WTC11 (cell line): ENCODE results near the gene HSP90AB1. TPM values are rescaled to one million over a fixed set of nuclear protein-coding genes. Genes with fewer than 3 reads are reported as not detected.

ENCODE experiments used
- ARID4B ChIP-seq: sonication (generic); formaldehyde crosslinking; IDR thresholded peaks from 2 replicates; pipeline ENCODE4 v1.8.0; 2023; ENCODE audit warnings: missing genetic modification reagents, mild to moderate bottlenecking, borderline replicate concordance
- ATF6 ChIP-seq: sonication (generic); formaldehyde crosslinking; IDR thresholded peaks from 2 replicates; pipeline ENCODE4 v1.8.1; 2023; ENCODE audit warnings: mild to moderate bottlenecking, missing genetic modification reagents
- CTCF ChIP-seq: fragments of 200-600 bp; IDR thresholded peaks from 2 replicates; pipeline ENCODE4 v1.8.0; 2022; ENCODE audit warnings: antibody characterized with exemption
- E2F5 ChIP-seq: sonication (generic); formaldehyde crosslinking; IDR thresholded peaks from 2 replicates; pipeline ENCODE4 v1.8.1; 2022; ENCODE audit warnings: mild to moderate bottlenecking, moderate library complexity, missing genetic modification reagents
- ELF4 ChIP-seq: sonication (generic); formaldehyde crosslinking; IDR thresholded peaks from 2 replicates; pipeline ENCODE4 v1.8.1; 2022; ENCODE audit warnings: low read depth, mild to moderate bottlenecking, moderate library complexity, missing genetic modification reagents
- EMX1 ChIP-seq: fragments of 250-450 bp; sonication (Bioruptor Pico); IDR thresholded peaks from 2 replicates; pipeline ENCODE4 v1.8.0; 2021; ENCODE audit warnings: mild to moderate bottlenecking
- FOXK1 ChIP-seq: sonication (generic); formaldehyde crosslinking; IDR thresholded peaks from 2 replicates; pipeline ENCODE4 v1.8.0; 2022; ENCODE audit warnings: mild to moderate bottlenecking, moderate library complexity, missing genetic modification reagents
- GTF2I ChIP-seq: fragments of 250-450 bp; sonication (Bioruptor Pico); conservative IDR thresholded peaks from 2 replicates; pipeline ENCODE4 v1.4.0; 2021; ENCODE audit warnings: mild to moderate bottlenecking
- HMGXB4 ChIP-seq: sonication (generic); formaldehyde crosslinking; IDR thresholded peaks from 2 replicates; pipeline ENCODE4 v1.8.1; 2023; ENCODE audit warnings: mild to moderate bottlenecking, moderate library complexity, missing genetic modification reagents
- IRF2 ChIP-seq: sonication (generic); formaldehyde crosslinking; IDR thresholded peaks from 2 replicates; pipeline ENCODE4 v1.8.0; 2022; ENCODE audit warnings: low read depth, missing genetic modification reagents, borderline replicate concordance
- NFATC4 ChIP-seq: fragments of 250-450 bp; sonication (Bioruptor Pico); IDR thresholded peaks from 2 replicates; pipeline ENCODE4 v1.9.0; 2021; ENCODE audit warnings: mild to moderate bottlenecking
- NFE2L1 ChIP-seq: sonication (generic); formaldehyde crosslinking; IDR thresholded peaks from 2 replicates; pipeline ENCODE4 v1.8.1; 2023; ENCODE audit warnings: missing genetic modification reagents
- NFYB ChIP-seq: sonication (generic); formaldehyde crosslinking; conservative IDR thresholded peaks from 2 replicates; pipeline ENCODE4 v1.8.0; 2022; ENCODE audit warnings: low read depth, missing genetic modification reagents
- NR1H2 ChIP-seq: sonication (generic); formaldehyde crosslinking; IDR thresholded peaks from 2 replicates; pipeline ENCODE4 v1.9.0; 2021; ENCODE audit warnings: mild to moderate bottlenecking, moderate library complexity, missing genetic modification reagents
- NR2C2 ChIP-seq: sonication (generic); formaldehyde crosslinking; IDR thresholded peaks from 2 replicates; pipeline ENCODE4 v1.8.0; 2022; ENCODE audit warnings: mild to moderate bottlenecking, missing genetic modification reagents
- NR3C1 ChIP-seq: sonication (generic); formaldehyde crosslinking; conservative IDR thresholded peaks from 2 replicates; pipeline ENCODE4 v1.8.1; 2023; ENCODE audit warnings: low read depth, mild to moderate bottlenecking, missing genetic modification reagents
- PRRX2 ChIP-seq: fragments of 250-450 bp; sonication (Bioruptor Pico); IDR thresholded peaks from 2 replicates; pipeline ENCODE4 v1.8.0; 2021; ENCODE audit warnings: mild to moderate bottlenecking
- SMAD3 ChIP-seq: sonication (generic); formaldehyde crosslinking; IDR thresholded peaks from 2 replicates; pipeline ENCODE4 v1.8.0; 2022; ENCODE audit warnings: missing genetic modification reagents, mild to moderate bottlenecking, borderline replicate concordance
- TCF7 ChIP-seq: sonication (generic); formaldehyde crosslinking; IDR thresholded peaks from 2 replicates; pipeline ENCODE4 v1.8.0; 2022; ENCODE audit warnings: mild to moderate bottlenecking, low read depth, missing genetic modification reagents, moderate library complexity
- ZBTB21 ChIP-seq: sonication (generic); formaldehyde crosslinking; IDR thresholded peaks from 2 replicates; pipeline ENCODE4 v1.8.1; 2023; ENCODE audit warnings: mild to moderate bottlenecking, missing genetic modification reagents, borderline replicate concordance
- ZNF138 ChIP-seq: sonication (generic); formaldehyde crosslinking; conservative IDR thresholded peaks from 2 replicates; pipeline ENCODE4 v1.8.1; 2022; ENCODE audit warnings: mild to moderate bottlenecking, moderate library complexity, missing genetic modification reagents
- ZNF219 ChIP-seq: sonication (generic); formaldehyde crosslinking; IDR thresholded peaks from 2 replicates; pipeline ENCODE4 v1.8.0; 2023; ENCODE audit warnings: missing genetic modification reagents, mild to moderate bottlenecking, borderline replicate concordance
- ZNF317 ChIP-seq: sonication (generic); formaldehyde crosslinking; IDR thresholded peaks from 2 replicates; pipeline ENCODE4 v1.8.1; 2023; ENCODE audit warnings: low read depth, mild to moderate bottlenecking, moderate library complexity, missing genetic modification reagents, borderline replicate concordance
- ZNF416 ChIP-seq: fragments of 250-450 bp; sonication (Bioruptor Pico); IDR thresholded peaks from 2 replicates; pipeline ENCODE4 v1.9.0; 2021; ENCODE audit warnings: mild to moderate bottlenecking, inconsistent platforms
- ZNF423 ChIP-seq: fragments of 250-450 bp; sonication (Bioruptor Pico); IDR thresholded peaks from 2 replicates; pipeline ENCODE4 v2.1.2; 2022; ENCODE audit warnings: mild to moderate bottlenecking, moderate library complexity
- total RNA-seq: library from RNA; stranded (reverse); gene quantifications from 3 replicates; pipeline ENCODE4 v1.2.3, GENCODE V29; 2021
- TF ChIP-seq, protein P1 (sequence below): sonication (generic); formaldehyde crosslinking; IDR thresholded peaks from 2 replicates; pipeline ENCODE4 v1.8.0; 2023; ENCODE audit warnings: missing genetic modification reagents
- TF ChIP-seq, protein P2 (sequence below): fragments of 250-450 bp; sonication (Bioruptor Pico); IDR thresholded peaks from 2 replicates; pipeline ENCODE4 v2.1.2; 2022; ENCODE audit warnings: mild to moderate bottlenecking, moderate library complexity

HSP90AB1 gene
- total RNA-seq, 1 experiment from 2014 or later = 2,171 TPM

DNA sequence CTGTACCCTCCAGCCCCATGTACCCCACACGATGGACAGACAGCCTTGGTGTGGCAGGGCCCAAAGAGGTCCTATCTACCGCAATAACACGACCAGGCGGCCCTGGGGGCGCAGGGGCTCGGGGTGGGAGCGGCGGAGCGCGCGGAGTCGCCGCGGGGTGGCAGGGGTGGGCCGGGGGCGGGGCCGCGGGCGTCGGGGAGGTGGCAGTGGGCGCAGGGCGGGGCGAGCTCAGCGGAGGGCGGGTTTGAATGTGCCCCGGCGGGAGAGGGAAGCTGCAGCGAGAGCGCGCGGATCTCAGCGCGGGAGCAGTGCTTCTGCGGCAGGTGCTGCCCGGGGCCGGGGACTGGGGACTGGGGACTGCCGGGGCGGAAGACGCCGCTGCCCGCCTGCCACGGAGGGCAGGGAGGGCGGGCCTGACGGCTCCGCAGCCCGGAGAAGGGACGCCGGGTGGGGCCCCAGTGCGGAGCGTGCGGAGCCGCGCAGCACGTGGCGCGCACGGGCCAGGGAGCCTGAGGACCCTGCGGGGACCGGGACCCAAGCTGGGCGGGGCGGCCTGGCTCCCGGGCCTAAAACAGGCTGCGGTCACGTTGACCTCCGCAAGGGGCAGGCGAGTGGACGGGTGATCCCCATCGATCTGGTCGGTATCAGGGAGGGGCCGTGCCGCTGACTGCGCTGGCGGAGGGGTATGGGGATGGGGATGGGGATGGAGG lies 23.4 kb upstream of the HSP90AB1 start, which contains the start of gene SLC29A1 (continued):
- TF ChIP-seq GTF2I (no peak), PRRX2 (CRISPR knock-in tag) (no peak), IRF2 (no peak), ELF4 (CRISPR knock-in tag) (peak; percentile 38; the same call in 1 of the 2 replicates), CTCF (peak; percentile 36; the same call in 1 of the 2 replicates), ZNF423 (peak; percentile 85), ZBTB21 (CRISPR knock-in tag) (no peak), FOXK1 (CRISPR knock-in tag) (0 out of 2 replicates have a peak, but pooled peaks have one; percentile 67), EMX1 (no peak), HMGXB4 (CRISPR knock-in tag) (peak; percentile 36; the same call in 1 of the 2 replicates), SMAD3 (no peak), NR2C2 (CRISPR knock-in tag) (no peak), NFYB (peak; percentile 15; the same call in 1 of the 2 replicates), ATF6 (CRISPR knock-in tag) (no peak), E2F5 (CRISPR knock-in tag) (0 out of 2 replicates have a peak, but pooled peaks have one; percentile 55), ZNF138 (CRISPR knock-in tag) (no peak), NR1H2 (CRISPR knock-in tag) (no peak), ZNF219 (CRISPR knock-in tag) (no peak), ZNF317 (CRISPR knock-in tag) (0 out of 2 replicates have a peak, but pooled peaks have one; percentile 28), ZNF416 (CRISPR knock-in tag) (no peak), NFE2L1 (no peak), ARID4B (CRISPR knock-in tag) (peak; percentile 40; the same call in 1 of the 2 replicates), NR3C1 (no peak), TCF7 (no peak), NFATC4 (no peak)
- TF ChIP-seq, protein P1, sequence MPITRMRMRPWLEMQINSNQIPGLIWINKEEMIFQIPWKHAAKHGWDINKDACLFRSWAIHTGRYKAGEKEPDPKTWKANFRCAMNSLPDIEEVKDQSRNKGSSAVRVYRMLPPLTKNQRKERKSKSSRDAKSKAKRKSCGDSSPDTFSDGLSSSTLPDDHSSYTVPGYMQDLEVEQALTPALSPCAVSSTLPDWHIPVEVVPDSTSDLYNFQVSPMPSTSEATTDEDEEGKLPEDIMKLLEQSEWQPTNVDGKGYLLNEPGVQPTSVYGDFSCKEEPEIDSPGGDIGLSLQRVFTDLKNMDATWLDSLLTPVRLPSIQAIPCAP = peak; percentile 41; the same call in 1 of the 2 replicates
- TF ChIP-seq, protein P2, sequence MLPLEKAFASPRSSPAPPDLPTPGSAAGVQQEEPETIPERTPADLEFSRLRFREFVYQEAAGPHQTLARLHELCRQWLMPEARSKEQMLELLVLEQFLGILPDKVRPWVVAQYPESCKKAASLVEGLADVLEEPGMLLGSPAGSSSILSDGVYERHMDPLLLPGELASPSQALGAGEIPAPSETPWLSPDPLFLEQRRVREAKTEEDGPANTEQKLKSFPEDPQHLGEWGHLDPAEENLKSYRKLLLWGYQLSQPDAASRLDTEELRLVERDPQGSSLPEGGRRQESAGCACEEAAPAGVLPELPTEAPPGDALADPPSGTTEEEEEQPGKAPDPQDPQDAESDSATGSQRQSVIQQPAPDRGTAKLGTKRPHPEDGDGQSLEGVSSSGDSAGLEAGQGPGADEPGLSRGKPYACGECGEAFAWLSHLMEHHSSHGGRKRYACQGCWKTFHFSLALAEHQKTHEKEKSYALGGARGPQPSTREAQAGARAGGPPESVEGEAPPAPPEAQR (CRISPR knock-in tag) = no peak
